ENCODE data around the gene TMPRSS9.
"Not testable (repeated sequence)": the region's sequence is repeated elsewhere in the genome, so short reads cannot be mapped to it uniquely, and the experiment has no call there.

Gene TMPRSS9

GRCh38 chr19:2343289-2343982 lies 16.6 kb upstream of the TMPRSS9 start:
- no peak for DNase-seq

GRCh38 chr19:2344381-2344870 lies 15.6 kb upstream of the TMPRSS9 start:
- DNase-seq: no peak

- no peak for DNase-seq
These were observed 15.0 kb upstream of the TMPRSS9 start for GRCh38 chr19:2345076-2345475.

- peak; percentile 94 for DNase-seq
These were observed 14.0 kb upstream of the TMPRSS9 start for GRCh38 chr19:2345794-2346663.

- DNase-seq: not testable (repeated sequence)
These were observed 10.2 kb upstream of the TMPRSS9 start for GRCh38 chr19:2349818-2350217.

- DNase-seq: no peak
These were observed 9.4 kb upstream of the TMPRSS9 start for GRCh38 chr19:2350656-2351055.

GRCh38 chr19:2351591-2351990 lies 8.5 kb upstream of the TMPRSS9 start:
- no peak for DNase-seq

- no peak for DNase-seq
These were observed 7.9 kb upstream of the TMPRSS9 start for GRCh38 chr19:2352121-2352520.

- DNase-seq: no peak
These were observed 6.7 kb upstream of the TMPRSS9 start for GRCh38 chr19:2353159-2353886.

GRCh38 chr19:2353887-2354592 lies 6.0 kb upstream of the TMPRSS9 start:
- no peak for DNase-seq

- no peak for DNase-seq
These were observed 5.4 kb upstream of the TMPRSS9 start for GRCh38 chr19:2354670-2355069.

- DNase-seq: peak; percentile 51
These were observed 4.7 kb upstream of the TMPRSS9 start for GRCh38 chr19:2355168-2356035.

GRCh38 chr19:2356036-2356646 lies 3.9 kb upstream of the TMPRSS9 start:
- DNase-seq: no peak

- DNase-seq: no peak
These were observed 2.5 kb upstream of the TMPRSS9 start for GRCh38 chr19:2357279-2358206.

- no peak for DNase-seq
These were observed 1.4 kb upstream of the TMPRSS9 start for GRCh38 chr19:2358548-2359173.

- no peak for DNase-seq
These were observed 768 bp downstream of the TMPRSS9 start for GRCh38 chr19:2360833-2361232.

GRCh38 chr19:2361246-2362045 lies 1.4 kb downstream of the TMPRSS9 start:
- no peak for DNase-seq
